MM.1S (cell line): Measurements from ENCODE around the gene POLN.

Experiments
- DNase-seq: peaks from one replicate; pipeline ENCODE4 v3.0.0-alpha.2; 2015
- H2AFZ ChIP-seq: fragments of 300-600 bp; sonication (generic); 2 replicates; pipeline ENCODE4 v1.6.0; 2016; ENCODE audit warnings: antibody characterized with exemption, low read length
- H3F3A ChIP-seq: fragments of 300-600 bp; sonication (generic); 2 replicates; pipeline ENCODE4 v1.6.1; 2016; ENCODE audit warnings: mild to moderate bottlenecking, antibody characterized with exemption, low read length, moderate library complexity, mixed read lengths; ENCODE audit not compliant: insufficient read depth
- H3K27ac ChIP-seq: fragments of 300-600 bp; sonication (generic); 2 replicates; pipeline ENCODE4 v1.5.1; 2016; ENCODE audit warnings: mild to moderate bottlenecking, low read length
- H3K27me3 ChIP-seq: fragments of 300-600 bp; sonication (generic); replicated peaks from 2 replicates; pipeline ENCODE4 v1.6.0; 2016; ENCODE audit warnings: low read length; ENCODE audit not compliant: insufficient read depth
- H3K36me3 ChIP-seq: fragments of 300-600 bp; sonication (generic); replicated peaks from 2 replicates; pipeline ENCODE4 v1.6.1; 2016; ENCODE audit warnings: mild to moderate bottlenecking, low read length, mixed read lengths; ENCODE audit not compliant: insufficient read depth
- H3K4me1 ChIP-seq: fragments of 300-600 bp; sonication (generic); 2 replicates; pipeline ENCODE4 v1.6.1; 2016; ENCODE audit warnings: low read length, mixed read lengths
- H3K4me2 ChIP-seq: fragments of 300-600 bp; sonication (generic); 2 replicates; pipeline ENCODE4 v1.6.0; 2016; ENCODE audit warnings: low read depth, low read length
- H3K4me3 ChIP-seq: fragments of 300-600 bp; sonication (generic); 2 replicates; pipeline ENCODE4 v1.5.1; 2016; ENCODE audit warnings: low read length, mixed read lengths
- H3K79me2 ChIP-seq: fragments of 300-600 bp; sonication (generic); 2 replicates; pipeline ENCODE4 v1.6.1; 2016; ENCODE audit warnings: mixed run types, low read length, mixed read lengths
- H3K9ac ChIP-seq: fragments of 300-600 bp; sonication (generic); 2 replicates; pipeline ENCODE4 v1.6.1; 2016; ENCODE audit warnings: low read length, mixed read lengths
- H3K9me2 ChIP-seq: fragments of 300-600 bp; sonication (generic); replicated peaks from 2 replicates; pipeline ENCODE4 v1.6.1; 2016; ENCODE audit warnings: mild to moderate bottlenecking, low read length, mixed read lengths; ENCODE audit not compliant: insufficient read depth
- H3K9me3 ChIP-seq: fragments of 300-600 bp; sonication (generic); replicated peaks from 2 replicates; pipeline ENCODE4 v1.6.1; 2016; ENCODE audit warnings: mild to moderate bottlenecking, low read length, mixed read lengths; ENCODE audit not compliant: insufficient read depth
- H4K20me1 ChIP-seq: fragments of 300-600 bp; sonication (generic); 2 replicates; pipeline ENCODE4 v1.6.1; 2016; ENCODE audit warnings: mild to moderate bottlenecking, low read length, moderate library complexity, mixed read lengths; ENCODE audit not compliant: insufficient read depth
- EZH2 ChIP-seq: fragments of 300-600 bp; sonication (generic); optimal IDR thresholded peaks from 2 replicates; pipeline ENCODE3; 2017; ENCODE audit warnings: low read depth, mild to moderate bottlenecking, antibody characterized with exemption, low read length, mixed read lengths
- EZH2phosphoT487 ChIP-seq: fragments of 300-600 bp; sonication (generic); IDR thresholded peaks from 2 replicates; pipeline ENCODE4 v1.6.1; 2018; ENCODE audit warnings: antibody characterized with exemption, low read length
- TF ChIP-seq, protein P1 (sequence below): fragments of 300-600 bp; sonication (generic); IDR thresholded peaks from 2 replicates; pipeline ENCODE4 v1.5.1; 2016; ENCODE audit warnings: antibody characterized with exemption, low read length, mixed read lengths

The POLN gene

GRCh38 chr4:2065106-2065930 is 176.6 kb downstream of the POLN start:
- no peak for TF ChIP-seq EZH2phosphoT487
- TF ChIP-seq, protein P1, sequence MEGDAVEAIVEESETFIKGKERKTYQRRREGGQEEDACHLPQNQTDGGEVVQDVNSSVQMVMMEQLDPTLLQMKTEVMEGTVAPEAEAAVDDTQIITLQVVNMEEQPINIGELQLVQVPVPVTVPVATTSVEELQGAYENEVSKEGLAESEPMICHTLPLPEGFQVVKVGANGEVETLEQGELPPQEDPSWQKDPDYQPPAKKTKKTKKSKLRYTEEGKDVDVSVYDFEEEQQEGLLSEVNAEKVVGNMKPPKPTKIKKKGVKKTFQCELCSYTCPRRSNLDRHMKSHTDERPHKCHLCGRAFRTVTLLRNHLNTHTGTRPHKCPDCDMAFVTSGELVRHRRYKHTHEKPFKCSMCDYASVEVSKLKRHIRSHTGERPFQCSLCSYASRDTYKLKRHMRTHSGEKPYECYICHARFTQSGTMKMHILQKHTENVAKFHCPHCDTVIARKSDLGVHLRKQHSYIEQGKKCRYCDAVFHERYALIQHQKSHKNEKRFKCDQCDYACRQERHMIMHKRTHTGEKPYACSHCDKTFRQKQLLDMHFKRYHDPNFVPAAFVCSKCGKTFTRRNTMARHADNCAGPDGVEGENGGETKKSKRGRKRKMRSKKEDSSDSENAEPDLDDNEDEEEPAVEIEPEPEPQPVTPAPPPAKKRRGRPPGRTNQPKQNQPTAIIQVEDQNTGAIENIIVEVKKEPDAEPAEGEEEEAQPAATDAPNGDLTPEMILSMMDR = no peak
- Histone ChIP-seq H3K36me3 (no peaks in the 10 kb centered on the region), H3K9ac (no peak overlapping the region), H3K4me1 (no peaks in the 10 kb centered on the region), H3K4me3 (no peak overlapping the region), H4K20me1 (no peaks in the 10 kb centered on the region), H3K9me2 (no peaks in the 10 kb centered on the region), H2AFZ (no peak overlapping the region), H3K27me3 (peaks cover 28% of the 10 kb centered on the region), H3K4me2 (no peak overlapping the region), H3K9me3 (no peaks in the 10 kb centered on the region), H3F3A (no peaks in the 10 kb centered on the region), H3K79me2 (no peaks in the 10 kb centered on the region), H3K27ac (no peak overlapping the region)
- no peak for DNase-seq

DNA sequence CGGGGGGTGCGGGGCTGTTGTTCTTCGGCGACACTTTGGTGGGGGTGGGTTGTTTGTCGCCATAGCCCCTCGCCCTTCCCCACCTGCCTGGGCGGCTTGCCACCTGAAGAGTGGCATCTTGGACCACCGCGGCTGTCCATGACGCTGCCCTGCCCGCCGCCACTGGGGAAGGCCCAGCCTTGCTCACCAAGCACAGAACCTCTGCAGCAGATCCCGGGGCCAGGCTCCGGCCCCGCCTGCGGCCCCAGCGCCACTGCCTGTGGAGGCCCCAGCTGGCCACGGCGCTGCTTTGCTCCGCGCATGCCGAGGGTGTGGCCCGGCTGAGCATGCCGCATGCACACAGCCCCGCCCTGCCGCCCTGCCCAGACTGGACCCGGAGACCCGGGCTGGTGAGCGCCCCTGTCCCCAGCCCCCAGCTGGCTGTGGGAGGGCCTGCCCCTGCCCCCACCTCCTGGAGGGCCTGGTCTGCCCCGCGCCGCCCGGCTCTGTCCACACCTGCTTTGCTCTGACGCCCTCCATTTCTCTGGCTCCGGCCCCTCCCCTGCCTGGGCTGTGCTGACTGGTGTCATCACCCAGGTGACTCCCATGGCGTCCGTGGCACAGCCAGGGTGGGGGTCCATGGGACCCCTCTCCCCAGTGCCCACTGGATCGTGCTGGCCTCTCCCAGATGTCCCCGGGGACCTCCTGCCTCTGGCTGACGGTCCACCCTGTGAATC is 177.5 kb downstream of the POLN start:
- no peak overlapping the region for H3K4me3 ChIP-seq
- no peak overlapping the region for H3K27ac ChIP-seq
- H3K9ac ChIP-seq = no peak overlapping the region
- H3K9me3 ChIP-seq = no peaks in the 10 kb centered on the region
- peaks cover 30% of the 10 kb centered on the region for H3K27me3 ChIP-seq
- H3K4me1 ChIP-seq = no peaks in the 10 kb centered on the region
- H3K4me2 ChIP-seq = no peak overlapping the region
- H3K79me2 ChIP-seq = no peaks in the 10 kb centered on the region
- H3K36me3 ChIP-seq = no peaks in the 10 kb centered on the region
- H4K20me1 ChIP-seq = no peaks in the 10 kb centered on the region
- no peak for DNase-seq
- H3K9me2 ChIP-seq = no peaks in the 10 kb centered on the region
- TF ChIP-seq EZH2phosphoT487 (no peak), EZH2 (no peak)
- TF ChIP-seq, protein P1 = no peak
- H3F3A ChIP-seq = no peaks in the 10 kb centered on the region
- no peak overlapping the region for H2AFZ ChIP-seq

- no peaks in the 10 kb centered on the region for H3F3A ChIP-seq
- DNase-seq = no peak
- no peak overlapping the region for H3K4me3 ChIP-seq
- TF ChIP-seq EZH2phosphoT487 (no peak), EZH2 (no peak)
- TF ChIP-seq, protein P1 = no peak
- H3K9me3 ChIP-seq = no peaks in the 10 kb centered on the region
- no peaks in the 10 kb centered on the region for H3K36me3 ChIP-seq
- H3K79me2 ChIP-seq = no peaks in the 10 kb centered on the region
- no peak overlapping the region for H3K27ac ChIP-seq
- peaks cover 27% of the 10 kb centered on the region for H3K27me3 ChIP-seq
- H4K20me1 ChIP-seq = no peaks in the 10 kb centered on the region
- no peaks in the 10 kb centered on the region for H3K4me1 ChIP-seq
- H2AFZ ChIP-seq = no peak overlapping the region
- no peak overlapping the region for H3K9ac ChIP-seq
- no peaks in the 10 kb centered on the region for H3K9me2 ChIP-seq
- H3K4me2 ChIP-seq = no peak overlapping the region
These were observed 178.2 kb downstream of the POLN start for GRCh38 chr4:2063557-2064275.
